Endothelial cell of umbilical vein (primary cell): Measurements from ENCODE around the gene RAB11FIP3. TPM values are rescaled to one million over a fixed set of nuclear protein-coding genes. Genes with fewer than 3 reads are reported as not detected.

Experiments used
- BruUV-seq: library from RNA; stranded (reverse); fragments of 400-500 nt; replicated peaks from 2 replicates; lab custom pipeline; 2021; lab: Mats Ljungman, UMichigan
- CTCF ChIA-PET: fragments of 300-600, 350-600 bp; sonication (Branson Sonifier 250); formaldehyde crosslinking; loops from one replicate; lab custom pipeline; 2021; ENCODE audit warnings: antibody characterized with exemption, inconsistent platforms; lab: Charles Lee
- POLR2A ChIA-PET: fragments of 300-600, 350-600 bp; sonication (Branson Sonifier 250); formaldehyde crosslinking; loops from one replicate; lab custom pipeline; 2021; ENCODE audit warnings: antibody characterized with exemption, inconsistent platforms; lab: Charles Lee
- DNase-seq: peaks from one replicate; pipeline ENCODE4 v3.0.0-alpha.2; 2011; ENCODE audit warnings: low read depth, low spot score
- FAIRE-seq: peaks from 2 replicates; lab custom pipeline; 2011; peaks lifted over from hg19 to GRCh38; lab: Jason Lieb, UNC
- H2AFZ ChIP-seq: 2 replicates; pipeline ENCODE4 v1.6.0; 2012; ENCODE audit warnings: low read depth, low read length, control low read depth, inconsistent platforms
- H3K27ac ChIP-seq: 2 replicates; pipeline ENCODE4 v1.5.1; 2011; ENCODE audit warnings: low read depth, mild to moderate bottlenecking, control low read depth, low read length, moderate library complexity; ENCODE audit not compliant: insufficient read depth
- H3K27me3 ChIP-seq, 2 experiments: 2 replicates each; pipeline versions ENCODE4 v1.6.0 to v1.6.1; 2011; ENCODE audit warnings: low read length in 2 of 2, mixed read lengths in 1 of 2; ENCODE audit not compliant: control insufficient read depth in 2 of 2, insufficient read depth in 2 of 2
- H3K36me3 ChIP-seq, 2 experiments: 2 replicates in 1 of 2; 3 replicates in 1 of 2; pipeline ENCODE4 v1.5.1; 2011; ENCODE audit warnings: low read length in 2 of 2, mild to moderate bottlenecking in 1 of 2, moderate library complexity in 1 of 2; ENCODE audit not compliant: control insufficient read depth in 2 of 2, insufficient read depth in 2 of 2; ENCODE audit errors: extremely low read depth in 1 of 2
- H3K4me1 ChIP-seq: 3 replicates; pipeline ENCODE4 v1.5.1; 2011; ENCODE audit warnings: mild to moderate bottlenecking, low read length; ENCODE audit not compliant: control insufficient read depth, insufficient read depth; ENCODE audit errors: extremely low read depth
- H3K4me2 ChIP-seq: 2 replicates; pipeline ENCODE4 v1.6.1; 2011; ENCODE audit warnings: low read length, control low read depth, mixed read lengths; ENCODE audit not compliant: insufficient read depth
- H3K4me3 ChIP-seq, 3 experiments: fragments of 200-600 bp in 1 of 3; sonication (generic), shearing (Covaris generic) in 1 of 3; replicated peaks in 1 of 3; 2 replicates each; pipeline ENCODE4 v1.5.1; 2011 to 2016; ENCODE audit warnings: control low read depth in 3 of 3, low read length in 3 of 3, mild to moderate bottlenecking in 2 of 3, inconsistent platforms in 1 of 3, low read depth in 1 of 3, moderate library complexity in 1 of 3; ENCODE audit not compliant: insufficient read depth in 1 of 3
- H3K79me2 ChIP-seq: 2 replicates; pipeline ENCODE4 v1.6.0; 2012; ENCODE audit warnings: low read length, inconsistent platforms; ENCODE audit not compliant: control insufficient read depth, insufficient read depth
- H3K9ac ChIP-seq: replicated peaks from 2 replicates; pipeline ENCODE3; 2011; ENCODE audit warnings: low read length, control low read depth; ENCODE audit not compliant: insufficient read depth; ENCODE audit errors: extremely low read depth
- H3K9me1 ChIP-seq: replicated peaks from 3 replicates; pipeline ENCODE4 v1.6.0; 2011; ENCODE audit warnings: mild to moderate bottlenecking, low read length; ENCODE audit not compliant: control insufficient read depth, insufficient read depth; ENCODE audit errors: extremely low read depth
- H3K9me3 ChIP-seq: replicated peaks from 2 replicates; pipeline ENCODE4 v1.5.1; 2012; ENCODE audit warnings: low read length, inconsistent platforms; ENCODE audit not compliant: control insufficient read depth, insufficient read depth
- H4K20me1 ChIP-seq: replicated peaks from 2 replicates; pipeline ENCODE3; 2011; ENCODE audit warnings: mild to moderate bottlenecking, low read length; ENCODE audit not compliant: control insufficient read depth, insufficient read depth; ENCODE audit errors: extremely low read depth
- CTCF ChIP-seq, 2 donors: IDR thresholded peaks; 1 replicate in 1 of 2; 2 replicates in 1 of 2; pipeline ENCODE4 v1.5.1; 2011; ENCODE audit warnings: low read length in 2 of 2, mild to moderate bottlenecking in 2 of 2, moderate library complexity in 2 of 2, control low read depth in 1 of 2, inconsistent platforms in 1 of 2, low read depth in 1 of 2; ENCODE audit not compliant: insufficient read depth in 1 of 2; ENCODE audit errors: extremely low read depth in 1 of 2
- EZH2 ChIP-seq: IDR thresholded peaks from 2 replicates; pipeline ENCODE4 v1.6.1; 2012; ENCODE audit warnings: borderline replicate concordance, low read depth, mild to moderate bottlenecking, moderate library complexity, low read length, inconsistent platforms; ENCODE audit not compliant: severe bottlenecking
- FOS ChIP-seq: IDR thresholded peaks from 2 replicates; pipeline ENCODE4 v1.6.1; 2011; ENCODE audit warnings: mild to moderate bottlenecking, low read length, moderate library complexity, borderline replicate concordance; ENCODE audit not compliant: insufficient read depth
- GATA2 ChIP-seq: IDR thresholded peaks from 2 replicates; pipeline ENCODE4 v1.7.0; 2011; ENCODE audit warnings: low read depth, mild to moderate bottlenecking, moderate library complexity, mixed read lengths, low read length; ENCODE audit not compliant: insufficient read length, insufficient read depth
- JUN ChIP-seq: IDR thresholded peaks from 2 replicates; pipeline ENCODE4 v1.6.1; 2011; ENCODE audit warnings: borderline replicate concordance, low read depth; ENCODE audit not compliant: insufficient read length, insufficient read depth
- MAX ChIP-seq: IDR thresholded peaks from 2 replicates; pipeline ENCODE4 v1.6.1; 2011; ENCODE audit not compliant: insufficient read depth, insufficient read length
- MYC ChIP-seq: IDR thresholded peaks from one replicate; pipeline ENCODE4 v1.6.1; 2011; ENCODE audit warnings: mild to moderate bottlenecking, low read depth, low read length
- POLR2A ChIP-seq: IDR thresholded peaks from 2 replicates; pipeline ENCODE4 v1.6.1; 2012; ENCODE audit warnings: low read depth, mild to moderate bottlenecking, control low read depth, low read length
- POLR2AphosphoS5 ChIP-seq: IDR thresholded peaks from 2 replicates; pipeline ENCODE4 v1.6.1; 2012; ENCODE audit warnings: low read depth, mild to moderate bottlenecking, control low read depth, low read length, moderate library complexity; ENCODE audit not compliant: insufficient read depth
- dilution Hi-C: fragments of 300-500 bp; cut with MboI; formaldehyde crosslinking; loops from one replicate; pipeline ENCODE4 v1.15.0; 2019; ENCODE audit warnings: low sequenced_read_pairs; ENCODE audit not compliant: extremely low pct_ligation_motif_present
- intact Hi-C: fragments of 100-400 bp; cut with micrococcal nuclease; formaldehyde crosslinking; loops from one replicate; pipeline ENCODE4 v1.10.0; 2022
- polyA plus RNA-seq, 4 experiments: library from polyadenylated mRNA; depleted of rRNA in 3 of 4; stranded (reverse) in 3 of 4; unstranded in 1 of 4; fragments of >200 nt; gene quantifications; 2 replicates each; pipeline versions ENCODE4 v1.2.1 to v1.2.3, GENCODE V29; 2011 to 2012; ENCODE audit warnings: missing spikeins in 1 of 4
- total RNA-seq: library from RNA; stranded (reverse); gene quantifications from 2 replicates; pipeline ENCODE4 v1.2.3, GENCODE V29; 2021

RAB11FIP3 gene
- total and polyA plus RNA-seq, 2 donors (not counting 3 experiments of a cell fraction or from before 2014, with no cell fraction given): 20.5 to 75.9 TPM

DNA sequence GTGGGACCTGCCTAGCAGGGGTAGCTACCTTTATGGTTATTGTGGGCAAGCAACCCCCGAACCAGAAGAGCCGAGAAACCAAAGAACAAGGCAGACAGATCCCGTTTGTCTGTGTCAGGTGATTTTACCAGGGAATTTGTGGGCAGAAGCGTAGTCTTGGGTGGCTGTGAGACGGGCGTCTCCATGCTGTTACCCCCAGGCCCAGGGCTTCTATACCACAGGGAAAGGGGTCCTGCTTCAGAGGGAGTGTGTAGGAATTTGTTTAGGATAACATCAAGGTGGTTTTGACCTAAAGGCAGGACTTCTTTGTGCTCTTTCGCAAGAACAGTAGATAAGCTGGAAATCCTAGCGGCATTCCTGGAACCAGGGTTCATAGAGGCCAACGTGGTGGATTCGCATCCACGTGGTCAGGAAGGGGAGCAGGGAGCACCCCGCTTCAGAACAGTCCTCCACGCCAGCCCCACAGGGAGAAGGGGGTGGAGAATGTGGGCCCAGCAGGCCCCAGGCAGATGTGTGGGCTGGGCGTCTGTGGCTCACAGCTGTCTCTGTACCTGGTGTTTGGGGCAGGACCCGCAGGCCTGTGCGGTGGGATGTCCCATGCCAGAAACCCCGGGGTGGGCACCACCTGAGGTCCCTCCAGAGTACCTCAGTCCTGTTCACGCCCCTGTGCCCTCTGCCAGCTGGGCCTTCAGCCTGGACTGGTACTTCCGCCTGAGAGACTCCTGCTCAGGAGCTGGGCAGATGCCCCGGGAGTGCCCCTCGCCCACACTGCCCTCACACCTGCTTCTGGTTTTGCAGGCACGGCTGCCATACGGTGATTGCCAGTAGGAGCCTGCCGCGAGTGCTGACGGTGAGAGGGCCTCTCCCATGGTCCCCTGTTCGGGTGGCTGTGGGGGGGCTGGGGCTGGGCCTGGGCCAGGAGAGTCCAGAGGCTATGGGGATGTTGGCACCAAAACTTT lies 19.6 kb upstream of the RAB11FIP3 start:
- H3K9ac ChIP-seq: no peak overlapping the region
- ChIA-PET CTCF (no interaction called here), POLR2A (no interaction called here)
- DNase-seq (no peak), FAIRE-seq (no peak)
- no peaks in the 10 kb centered on the region for H3K9me3 ChIP-seq
- no peak overlapping the region for H3K4me3 ChIP-seq
- H3K9me1 ChIP-seq: no peaks in the 10 kb centered on the region
- H3K4me1 ChIP-seq: peaks cover 4% of the 10 kb centered on the region
- H3K27me3 ChIP-seq: no peaks in the 10 kb centered on the region
- H4K20me1 ChIP-seq: no peaks in the 10 kb centered on the region
- dilution Hi-C loops (no loop called here), intact Hi-C loops (no loop called here)
- TF ChIP-seq GATA2: no peak
- TF ChIP-seq POLR2A: no peak
- TF ChIP-seq MYC: no peak
- no peak for TF ChIP-seq FOS
- no peak for TF ChIP-seq CTCF (IDR thresholded peaks at IDR 0.05; ENCODE audit: extremely low read depth in 1 of 2, insufficient read depth in 1 of 2, low read depth in 1 of 2, low read length in 2 of 2)
- TF ChIP-seq MAX: no peak
- no peak for TF ChIP-seq POLR2AphosphoS5
- TF ChIP-seq EZH2: no peak
- no peak for TF ChIP-seq JUN
- H2AFZ ChIP-seq: no peak overlapping the region
- H3K79me2 ChIP-seq: no peaks in the 10 kb centered on the region
- no TSS peak for BruUV-seq
- no peak overlapping the region for H3K27ac ChIP-seq
- peaks cover 0 to 5% of the 10 kb centered on the region in 2 experiments for H3K36me3 ChIP-seq
- no peak overlapping the region for H3K4me2 ChIP-seq
